HepG2 (cell line): ENCODE measurements around the gene UCMA. TPM values are rescaled to one million over a fixed set of nuclear protein-coding genes. Genes with fewer than 3 reads are reported as not detected.
A peak's percentile ranks its signal among the peaks of the same experiment; 100 is the strongest.

Source experiments
- ATAC-seq: fragments of 200-7000 bp; cut with Tn5 transposase; 3 replicates; pipeline ENCODE4 v1.9.1; 2020; ENCODE audit warnings: mild to moderate bottlenecking, moderate library complexity
- BruUV-seq: library from RNA; stranded (reverse); fragments of 400-500 nt; replicated peaks from 2 replicates; lab custom pipeline; 2021; lab: Mats Ljungman, UMichigan
- CTCF ChIA-PET: fragments of 300-600 bp; formaldehyde crosslinking; extraction: SDS; loops from one replicate; lab custom pipeline; 2021; ENCODE audit warnings: low total read pairs, inconsistent platforms, low intra/inter-chr PET ratio; lab: Yijun Ruan, JAX
- POLR2A ChIA-PET: fragments of 350-600 bp; sonication (Branson Sonifier 250); formaldehyde crosslinking; loops from one replicate; lab custom pipeline; 2020; ENCODE audit warnings: antibody characterized with exemption, inconsistent platforms; lab: Yijun Ruan, JAX
- DNase-seq: peaks from one replicate; pipeline ENCODE4 v3.0.0-alpha.2; 2015; ENCODE audit warnings: low spot score
- FAIRE-seq: peaks from 3 replicates; lab custom pipeline; 2011; peaks lifted over from hg19 to GRCh38; lab: Jason Lieb, UNC
- H2AFZ ChIP-seq: one replicate; pipeline ENCODE4 v1.6.1; 2011; ENCODE audit warnings: low read length, inconsistent platforms
- H3K27ac ChIP-seq: fragments of 300-600 bp; 3 replicates; pipeline ENCODE4 v1.8.0; 2011; ENCODE audit warnings: mixed run types, mild to moderate bottlenecking, mixed read lengths, low read length, inconsistent platforms; ENCODE audit not compliant: insufficient read depth; ENCODE audit errors: extremely low read length
- H3K27me3 ChIP-seq, 2 experiments: fragments of 200-600 bp in 1 of 2; 2 replicates in 1 of 2; 3 replicates in 1 of 2; pipeline versions ENCODE4 v1.6.0 to v1.8.0; 2011; ENCODE audit warnings: low read length in 2 of 2, mild to moderate bottlenecking in 2 of 2, moderate library complexity in 2 of 2, inconsistent platforms in 1 of 2; ENCODE audit not compliant: insufficient read depth in 2 of 2, control insufficient read depth in 1 of 2
- H3K36me3 ChIP-seq, 2 experiments: fragments of 200-600 bp in 1 of 2; replicated peaks in 1 of 2; 2 replicates in 1 of 2; 3 replicates in 1 of 2; pipeline versions ENCODE4 v1.5.1 to v1.8.0; 2011; ENCODE audit warnings: low read length in 2 of 2, inconsistent platforms in 1 of 2; ENCODE audit not compliant: insufficient read depth in 2 of 2, control insufficient read depth in 1 of 2
- H3K4me1 ChIP-seq: 2 replicates; pipeline ENCODE4 v1.5.1; 2012; ENCODE audit warnings: low read length, inconsistent platforms; ENCODE audit not compliant: insufficient read depth
- H3K4me2 ChIP-seq: 2 replicates; pipeline ENCODE4 v1.6.0; 2011; ENCODE audit warnings: low read depth, low read length, inconsistent platforms
- H3K4me3 ChIP-seq, 3 experiments: fragments of 200-600 bp in 1 of 3; sonication (generic), shearing (Covaris generic) in 1 of 3; replicated peaks in 1 of 3; 2 replicates each; pipeline ENCODE4 v1.5.1; 2011 to 2016; ENCODE audit warnings: low read length in 3 of 3, inconsistent platforms in 2 of 3, low read depth in 2 of 3, mild to moderate bottlenecking in 2 of 3, control low read depth in 1 of 3, mixed read lengths in 1 of 3; ENCODE audit not compliant: insufficient read depth in 1 of 3
- H3K79me2 ChIP-seq: one replicate; pipeline ENCODE4 v1.6.1; 2011; ENCODE audit warnings: low read length, inconsistent platforms; ENCODE audit not compliant: insufficient read depth
- H3K9ac ChIP-seq: 2 replicates; pipeline ENCODE4 v1.6.0; 2011; ENCODE audit warnings: mild to moderate bottlenecking, low read depth, low read length, inconsistent platforms; ENCODE audit not compliant: insufficient read depth
- H3K9me3 ChIP-seq: 2 replicates; pipeline ENCODE4 v1.5.1; 2012; ENCODE audit warnings: mild to moderate bottlenecking, low read length
- H4K20me1 ChIP-seq: 2 replicates; pipeline ENCODE4 v1.6.0; 2011; ENCODE audit warnings: inconsistent platforms, mild to moderate bottlenecking, low read length, moderate library complexity; ENCODE audit not compliant: insufficient read depth
- KDM5A ChIP-seq: fragments of 200-600 bp; sonication (generic); IDR thresholded peaks from 2 replicates; pipeline ENCODE4 v1.7.0; 2018; ENCODE audit warnings: antibody characterized with exemption, mild to moderate bottlenecking, low read length, borderline replicate concordance
- MATR3 ChIP-seq: sonication (generic); formaldehyde crosslinking; IDR thresholded peaks from 2 replicates; pipeline ENCODE4 v1.4.0; 2020; ENCODE audit warnings: missing genetic modification reagents
- PITX1 ChIP-seq: sonication (generic); formaldehyde crosslinking; IDR thresholded peaks from 2 replicates; pipeline ENCODE4 v1.5.1; 2020; ENCODE audit warnings: mild to moderate bottlenecking, missing genetic modification reagents
- ZNF251 ChIP-seq: sonication (generic); formaldehyde crosslinking; IDR thresholded peaks from 2 replicates; pipeline ENCODE4 v1.9.0; 2021; ENCODE audit warnings: mild to moderate bottlenecking, missing genetic modification reagents
- ZNF766 ChIP-seq: sonication (generic); formaldehyde crosslinking; IDR thresholded peaks from 2 replicates; pipeline ENCODE4 v1.5.0; 2020; ENCODE audit warnings: missing genetic modification reagents, borderline replicate concordance
- ZNF768 ChIP-seq: sonication (generic); formaldehyde crosslinking; IDR thresholded peaks from 2 replicates; pipeline ENCODE4 v1.4.0; 2020; ENCODE audit warnings: missing genetic modification reagents
- WGBS: methylation state at CpG from one replicate; pipeline ENCODE4 v1.1.6; 2017; ENCODE audit warnings: low lambda C conversion rate; 5-methylcytosine and 5-hydroxymethylcytosine counted together
- in situ Hi-C: cut with HindIII; loops from 2 replicates; pipeline ENCODE4 v1.10.0; 2017; ENCODE audit warnings: low pct_unique_long_range_greater_than_20kb; ENCODE audit not compliant: extremely low pct_ligation_motif_present
- intact Hi-C: fragments of 100-400 bp; cut with micrococcal nuclease; formaldehyde crosslinking; loops from one replicate; pipeline ENCODE4 v1.10.0; 2022; ENCODE audit not compliant: unreplicated experiment
- polyA plus RNA-seq, 8 experiments: library from polyadenylated mRNA; depleted of rRNA in 3 of 8; stranded (reverse) in 7 of 8; unstranded in 1 of 8; fragments of >200 nt; fragmentation: Illumina TruSeq in 4 of 8; extraction: Trizol in 4 of 8; gene quantifications; 2 replicates each; pipeline versions ENCODE4 v1.2.1 to v1.2.3, GENCODE V29; 2011 to 2016; ENCODE audit warnings: low read depth in 4 of 8, missing spikeins in 1 of 8, mixed read lengths in 1 of 8; ENCODE audit not compliant: insufficient read depth in 1 of 8
- total RNA-seq, 5 experiments: library from RNA; depleted of rRNA; stranded (reverse); fragments of >200 nt; fragmentation: Illumina TruSeq; extraction: Trizol; gene quantifications; 2 replicates each; pipeline ENCODE4 v1.2.3, GENCODE V29; 2016; ENCODE audit warnings: low read depth in 1 of 5
- TF ChIP-seq, protein P1 (sequence below): sonication (generic); formaldehyde crosslinking; IDR thresholded peaks from 2 replicates; pipeline ENCODE4 v1.8.1; 2023; ENCODE audit warnings: missing genetic modification reagents, mild to moderate bottlenecking, borderline replicate concordance
- TF ChIP-seq, protein P2 (sequence below): sonication (generic); formaldehyde crosslinking; IDR thresholded peaks from 2 replicates; pipeline ENCODE4 v1.4.0; 2020; ENCODE audit warnings: missing genetic modification reagents, borderline replicate concordance

The UCMA gene
- total and polyA plus RNA-seq, 2 of the 13 experiments (the other 11 are each of a cell fraction or from before 2014, with no cell fraction given), result not detected

DNA sequence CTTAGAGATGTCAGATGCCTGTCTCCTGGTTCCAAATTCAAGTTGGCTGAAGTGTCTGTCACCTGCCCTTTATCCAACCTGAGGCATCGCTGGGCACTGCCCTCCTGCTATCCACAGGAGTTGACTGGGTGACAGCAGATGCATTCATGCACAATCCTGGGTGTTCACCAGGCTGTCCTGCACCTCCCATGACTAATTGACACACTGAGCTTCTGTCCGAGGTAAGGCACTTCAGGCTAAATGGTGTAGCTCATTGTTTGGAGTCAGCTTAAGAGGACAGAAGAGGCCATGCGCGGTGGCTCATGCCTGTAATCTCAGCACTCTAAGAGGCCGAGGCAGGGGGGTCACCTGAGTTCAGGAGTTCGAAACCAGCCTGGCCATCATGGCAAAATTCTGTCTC is 2.4 kb downstream of the UCMA start (continued):
- TF ChIP-seq KDM5A (no peak), PITX1 (CRISPR knock-in tag) (no peak)
- TF ChIP-seq, protein P1, sequence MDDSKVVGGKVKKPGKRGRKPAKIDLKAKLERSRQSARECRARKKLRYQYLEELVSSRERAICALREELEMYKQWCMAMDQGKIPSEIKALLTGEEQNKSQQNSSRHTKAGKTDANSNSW (CRISPR knock-in tag), result no peak

DNA sequence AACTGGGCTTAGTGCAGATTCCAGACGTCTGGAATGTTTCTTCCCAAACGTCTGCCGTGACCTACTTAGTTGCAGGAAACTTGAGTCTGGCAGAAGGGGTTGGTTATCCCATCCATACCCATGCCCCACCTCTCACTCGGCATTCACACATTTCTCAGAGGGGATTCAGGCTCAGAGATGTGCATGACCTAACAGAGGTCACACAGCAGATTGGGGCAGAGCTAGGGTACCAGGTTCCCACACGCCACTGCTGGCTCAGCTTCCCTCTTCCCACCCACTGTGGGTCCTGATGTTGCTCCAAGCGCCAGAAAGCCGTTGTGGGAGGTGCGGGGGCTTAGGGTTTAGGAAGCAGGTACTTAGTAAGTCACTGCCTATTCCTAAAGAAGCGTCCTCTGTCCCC is 3.0 kb downstream of the UCMA start:
- TF ChIP-seq ZNF251 (CRISPR knock-in tag) (no peak), ZNF768 (CRISPR knock-in tag) (peak; percentile 92), ZNF766 (CRISPR knock-in tag) (no peak), MATR3 (CRISPR knock-in tag) (no peak)
- TF ChIP-seq, protein P2, sequence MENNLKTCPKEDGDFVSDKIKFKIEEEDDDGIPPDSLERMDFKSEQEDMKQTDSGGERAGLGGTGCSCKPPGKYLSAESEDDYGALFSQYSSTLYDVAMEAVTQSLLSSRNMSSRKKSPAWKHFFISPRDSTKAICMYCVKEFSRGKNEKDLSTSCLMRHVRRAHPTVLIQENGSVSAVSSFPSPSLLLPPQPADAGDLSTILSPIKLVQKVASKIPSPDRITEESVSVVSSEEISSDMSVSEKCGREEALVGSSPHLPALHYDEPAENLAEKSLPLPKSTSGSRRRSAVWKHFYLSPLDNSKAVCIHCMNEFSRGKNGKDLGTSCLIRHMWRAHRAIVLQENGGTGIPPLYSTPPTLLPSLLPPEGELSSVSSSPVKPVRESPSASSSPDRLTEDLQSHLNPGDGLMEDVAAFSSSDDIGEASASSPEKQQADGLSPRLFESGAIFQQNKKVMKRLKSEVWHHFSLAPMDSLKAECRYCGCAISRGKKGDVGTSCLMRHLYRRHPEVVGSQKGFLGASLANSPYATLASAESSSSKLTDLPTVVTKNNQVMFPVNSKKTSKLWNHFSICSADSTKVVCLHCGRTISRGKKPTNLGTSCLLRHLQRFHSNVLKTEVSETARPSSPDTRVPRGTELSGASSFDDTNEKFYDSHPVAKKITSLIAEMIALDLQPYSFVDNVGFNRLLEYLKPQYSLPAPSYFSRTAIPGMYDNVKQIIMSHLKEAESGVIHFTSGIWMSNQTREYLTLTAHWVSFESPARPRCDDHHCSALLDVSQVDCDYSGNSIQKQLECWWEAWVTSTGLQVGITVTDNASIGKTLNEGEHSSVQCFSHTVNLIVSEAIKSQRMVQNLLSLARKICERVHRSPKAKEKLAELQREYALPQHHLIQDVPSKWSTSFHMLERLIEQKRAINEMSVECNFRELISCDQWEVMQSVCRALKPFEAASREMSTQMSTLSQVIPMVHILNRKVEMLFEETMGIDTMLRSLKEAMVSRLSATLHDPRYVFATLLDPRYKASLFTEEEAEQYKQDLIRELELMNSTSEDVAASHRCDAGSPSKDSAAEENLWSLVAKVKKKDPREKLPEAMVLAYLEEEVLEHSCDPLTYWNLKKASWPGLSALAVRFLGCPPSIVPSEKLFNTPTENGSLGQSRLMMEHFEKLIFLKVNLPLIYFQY (CRISPR knock-in tag), result no peak
- TF ChIP-seq, all 625 proteins: peak for 1
- no peak overlapping the region for H2AFZ ChIP-seq
- peaks cover 7% of the 10 kb centered on the region for H3K4me1 ChIP-seq
- in situ Hi-C loops (no loop called here), intact Hi-C loops (no loop called here)
- FAIRE-seq, result no peak
- no peaks in the 10 kb centered on the region for H3K36me3 ChIP-seq
- H3K79me2 ChIP-seq, result no peaks in the 10 kb centered on the region
- H4K20me1 ChIP-seq, result no peaks in the 10 kb centered on the region
- no peak for DNase-seq
- no peak overlapping the region for H3K4me3 ChIP-seq
- ChIA-PET CTCF (no interaction called here), POLR2A (no interaction called here)
- 19% methylated on average over 8 of the region's 9 CpGs for WGBS
- H3K27ac ChIP-seq, result no peak overlapping the region
- H3K9me3 ChIP-seq, result no peaks in the 10 kb centered on the region
- ATAC-seq, result no peak
- no TSS peak for BruUV-seq
- H3K4me2 ChIP-seq, result no peak overlapping the region
- H3K9ac ChIP-seq, result no peak overlapping the region
- peaks cover 3 to 8% of the 10 kb centered on the region in 2 experiments; a peak in 3 of 5 replicates for H3K27me3 ChIP-seq
